HEK293 (cell line): ENCODE data around the gene CYP2E1.

Experiments used
- CTCF ChIA-PET: fragments of 350-600 bp; formaldehyde crosslinking; extraction: SDS; loops from one replicate; lab custom pipeline; 2021; ENCODE audit warnings: antibody characterized with exemption; lab: Yijun Ruan, JAX
- POLR2A ChIA-PET: fragments of 300-600 bp; formaldehyde crosslinking; extraction: SDS; loops from one replicate; lab custom pipeline; 2020; ENCODE audit warnings: antibody characterized with exemption, inconsistent platforms; lab: Yijun Ruan, JAX
- H3K27ac ChIP-seq: fragments of 200-500 bp; sonication (Bioruptor generic); 2 replicates; pipeline ENCODE4 v1.5.1; 2014; ENCODE audit warnings: low read depth, low read length, control low read depth, inconsistent platforms; ENCODE audit errors: extremely low read depth
- H3K36me3 ChIP-seq, 2 experiments: fragments of 200-500 bp in 1 of 2; sonication (Bioruptor generic) in 1 of 2; 1 replicate in 1 of 2; 2 replicates in 1 of 2; pipeline ENCODE4 v1.5.1; 2014 to 2017; ENCODE audit warnings: inconsistent platforms in 2 of 2, low read length in 2 of 2; ENCODE audit not compliant: control insufficient read depth in 2 of 2, insufficient read depth in 1 of 2
- H3K4me1 ChIP-seq: fragments of 200-500 bp; sonication (Bioruptor generic); 2 replicates; pipeline ENCODE4 v1.5.1; 2014; ENCODE audit warnings: mild to moderate bottlenecking, low read length, inconsistent platforms; ENCODE audit not compliant: control insufficient read depth, insufficient read depth
- H3K4me3 ChIP-seq: 2 replicates; pipeline ENCODE4 v1.5.1; 2011; ENCODE audit warnings: low read depth, mild to moderate bottlenecking, control low read depth, low read length, moderate library complexity
- H3K9me3 ChIP-seq: fragments of 200-500 bp; sonication (Bioruptor generic); 2 replicates; pipeline ENCODE4 v1.5.1; 2014; ENCODE audit warnings: low read depth, low read length, inconsistent platforms; ENCODE audit not compliant: control insufficient read depth, insufficient read depth
- HIC1 ChIP-seq: fragments of 450-650 bp; formaldehyde crosslinking; IDR thresholded peaks from 2 replicates; pipeline ENCODE4 v1.5.1; 2016; ENCODE audit warnings: missing biosample characterization, missing genetic modification characterization
- SETDB1 ChIP-seq: IDR thresholded peaks from one replicate; pipeline ENCODE4 v1.6.1; 2017; ENCODE audit warnings: mild to moderate bottlenecking, low read length, moderate library complexity, mixed read lengths; ENCODE audit not compliant: insufficient read length
- ZBTB48 ChIP-seq: fragments of 450-650 bp; formaldehyde crosslinking; IDR thresholded peaks from 2 replicates; pipeline ENCODE4 v1.5.1; 2016; ENCODE audit warnings: missing biosample characterization, missing genetic modification characterization
- ZBTB8A ChIP-seq: fragments of 450-650 bp; formaldehyde crosslinking; IDR thresholded peaks from 2 replicates; pipeline ENCODE4 v1.5.1; 2016; ENCODE audit warnings: missing biosample characterization, missing genetic modification characterization
- ZNF140 ChIP-seq: fragments of 450-650 bp; formaldehyde crosslinking; IDR thresholded peaks from 2 replicates; pipeline ENCODE4 v1.5.1; 2016; ENCODE audit warnings: missing biosample characterization, missing genetic modification characterization
- ZNF211 ChIP-seq: fragments of 450-650 bp; formaldehyde crosslinking; IDR thresholded peaks from 2 replicates; pipeline ENCODE4 v1.5.1; 2016; ENCODE audit warnings: low read depth, missing biosample characterization, missing genetic modification characterization
- ZNF398 ChIP-seq: fragments of 450-650 bp; formaldehyde crosslinking; IDR thresholded peaks from 2 replicates; pipeline ENCODE4 v1.5.1; 2017; ENCODE audit warnings: missing biosample characterization, missing genetic modification characterization
- ZNF488 ChIP-seq: fragments of 450-650 bp; formaldehyde crosslinking; IDR thresholded peaks from 2 replicates; pipeline ENCODE4 v1.5.1; 2016; ENCODE audit warnings: missing biosample characterization, missing genetic modification characterization
- ZNF513 ChIP-seq: fragments of 450-650 bp; IDR thresholded peaks from 2 replicates; pipeline ENCODE4 v1.5.1; 2018; ENCODE audit warnings: missing biosample characterization, missing genetic modification characterization
- ZNF624 ChIP-seq: fragments of 450-650 bp; formaldehyde crosslinking; IDR thresholded peaks from 2 replicates; pipeline ENCODE4 v1.5.1; 2017; ENCODE audit warnings: missing biosample characterization, missing genetic modification characterization
- ZNF626 ChIP-seq: fragments of 450-650 bp; sonication (Bioruptor Pico); formaldehyde crosslinking; IDR thresholded peaks from 2 replicates; pipeline ENCODE4 v1.5.1; 2018; ENCODE audit warnings: missing biosample characterization, missing genetic modification characterization, inconsistent platforms
- ZNF664 ChIP-seq: fragments of 450-650 bp; formaldehyde crosslinking; IDR thresholded peaks from 2 replicates; pipeline ENCODE4 v1.5.1; 2016; ENCODE audit warnings: missing biosample characterization, missing genetic modification characterization
- ZNF670 ChIP-seq: fragments of 450-650 bp; formaldehyde crosslinking; IDR thresholded peaks from 2 replicates; pipeline ENCODE4 v1.5.1; 2016; ENCODE audit warnings: missing biosample characterization, missing genetic modification characterization, low read depth
- ZNF692 ChIP-seq: fragments of 450-650 bp; formaldehyde crosslinking; IDR thresholded peaks from 2 replicates; pipeline ENCODE4 v1.5.1; 2016; ENCODE audit warnings: missing biosample characterization, missing genetic modification characterization
- ZNF704 ChIP-seq: fragments of 450-650 bp; formaldehyde crosslinking; IDR thresholded peaks from 2 replicates; pipeline ENCODE4 v1.5.1; 2016; ENCODE audit warnings: missing biosample characterization, missing genetic modification characterization
- ZSCAN16 ChIP-seq: fragments of 450-650 bp; formaldehyde crosslinking; IDR thresholded peaks from 2 replicates; pipeline ENCODE4 v1.5.1; 2016; ENCODE audit warnings: missing biosample characterization, missing genetic modification characterization
- ZSCAN18 ChIP-seq: fragments of 450-650 bp; formaldehyde crosslinking; IDR thresholded peaks from 2 replicates; pipeline ENCODE4 v1.5.1; 2016; ENCODE audit warnings: missing biosample characterization, missing genetic modification characterization
- ZSCAN4 ChIP-seq: fragments of 450-650 bp; formaldehyde crosslinking; IDR thresholded peaks from 2 replicates; pipeline ENCODE4 v1.5.1; 2017; ENCODE audit warnings: missing biosample characterization, missing genetic modification characterization

CYP2E1 gene

GRCh38 chr10:133567119-133567518, 40.0 kb downstream of the CYP2E1 start (continued):
- TF ChIP-seq SETDB1: peak; percentile 27
- no peak for TF ChIP-seq ZSCAN4
- TF ChIP-seq ZNF211 (tag by site-specific recombination): peak; percentile 27; the same call in 1 of the 2 replicates
- peak; percentile 92 for TF ChIP-seq ZBTB48 (tag by site-specific recombination)
- TF ChIP-seq ZNF140 (tag by site-specific recombination): 0 out of 2 replicates have a peak, but pooled peaks have one; percentile 18
- TF ChIP-seq ZNF704 (tag by site-specific recombination): no peak
- no peak for TF ChIP-seq HIC1 (tag by site-specific recombination)
- TF ChIP-seq ZSCAN16 (tag by site-specific recombination): no peak
- no peak for TF ChIP-seq ZNF626
- TF ChIP-seq, all 188 proteins: peak for 5

GRCh38 chr10:133567609-133568286, 40.6 kb downstream of the CYP2E1 start:
- ChIA-PET POLR2A (no interaction called here), CTCF (no interaction called here)
- H3K36me3 ChIP-seq: no peaks in the 10 kb centered on the region
- H3K4me1 ChIP-seq: no peaks in the 10 kb centered on the region
- TF ChIP-seq ZNF624 (tag by site-specific recombination): no peak
- TF ChIP-seq ZNF513 (tag by site-specific recombination): no peak
- no peak for TF ChIP-seq ZNF488 (tag by site-specific recombination)
- no peaks in the 10 kb centered on the region for H3K9me3 ChIP-seq
- H3K27ac ChIP-seq: no peak overlapping the region
- H3K4me3 ChIP-seq: no peak overlapping the region

- Histone ChIP-seq H3K4me3 (no peak overlapping the region), H3K27ac (no peak overlapping the region), H3K9me3 (peaks cover 4% of the 10 kb centered on the region; the same call in 1 of the 2 replicates), H3K36me3 (no peaks in the 10 kb centered on the region), H3K4me1 (no peaks in the 10 kb centered on the region)
- ChIA-PET POLR2A (no interaction called here), CTCF (no interaction called here)
- TF ChIP-seq ZNF398 (tag by site-specific recombination) (no peak), ZNF692 (no peak), ZBTB8A (tag by site-specific recombination) (no peak), ZSCAN18 (tag by site-specific recombination) (no peak), ZNF513 (tag by site-specific recombination) (no peak), ZNF664 (tag by site-specific recombination) (no peak), ZNF670 (tag by site-specific recombination) (no peak)
These were observed 41.1 kb downstream of the CYP2E1 start for GRCh38 chr10:133568287-133568614.
